Measurements from ENCODE around the gene SUGCT.

GRCh38 chr7:40475681-40475982 lies 340.8 kb downstream of the SUGCT start:
- no peak for TF ChIP-seq CTCF (IDR thresholded peaks at IDR 0.05; ENCODE audit: insufficient read depth, low read length)
- TF ChIP-seq POLR2AphosphoS5 (IDR thresholded peaks at IDR 0.05; ENCODE audit: low read depth) = no peak
- TF ChIP-seq, protein P1, sequence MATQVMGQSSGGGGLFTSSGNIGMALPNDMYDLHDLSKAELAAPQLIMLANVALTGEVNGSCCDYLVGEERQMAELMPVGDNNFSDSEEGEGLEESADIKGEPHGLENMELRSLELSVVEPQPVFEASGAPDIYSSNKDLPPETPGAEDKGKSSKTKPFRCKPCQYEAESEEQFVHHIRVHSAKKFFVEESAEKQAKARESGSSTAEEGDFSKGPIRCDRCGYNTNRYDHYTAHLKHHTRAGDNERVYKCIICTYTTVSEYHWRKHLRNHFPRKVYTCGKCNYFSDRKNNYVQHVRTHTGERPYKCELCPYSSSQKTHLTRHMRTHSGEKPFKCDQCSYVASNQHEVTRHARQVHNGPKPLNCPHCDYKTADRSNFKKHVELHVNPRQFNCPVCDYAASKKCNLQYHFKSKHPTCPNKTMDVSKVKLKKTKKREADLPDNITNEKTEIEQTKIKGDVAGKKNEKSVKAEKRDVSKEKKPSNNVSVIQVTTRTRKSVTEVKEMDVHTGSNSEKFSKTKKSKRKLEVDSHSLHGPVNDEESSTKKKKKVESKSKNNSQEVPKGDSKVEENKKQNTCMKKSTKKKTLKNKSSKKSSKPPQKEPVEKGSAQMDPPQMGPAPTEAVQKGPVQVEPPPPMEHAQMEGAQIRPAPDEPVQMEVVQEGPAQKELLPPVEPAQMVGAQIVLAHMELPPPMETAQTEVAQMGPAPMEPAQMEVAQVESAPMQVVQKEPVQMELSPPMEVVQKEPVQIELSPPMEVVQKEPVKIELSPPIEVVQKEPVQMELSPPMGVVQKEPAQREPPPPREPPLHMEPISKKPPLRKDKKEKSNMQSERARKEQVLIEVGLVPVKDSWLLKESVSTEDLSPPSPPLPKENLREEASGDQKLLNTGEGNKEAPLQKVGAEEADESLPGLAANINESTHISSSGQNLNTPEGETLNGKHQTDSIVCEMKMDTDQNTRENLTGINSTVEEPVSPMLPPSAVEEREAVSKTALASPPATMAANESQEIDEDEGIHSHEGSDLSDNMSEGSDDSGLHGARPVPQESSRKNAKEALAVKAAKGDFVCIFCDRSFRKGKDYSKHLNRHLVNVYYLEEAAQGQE (IDR thresholded peaks at IDR 0.05; ENCODE audit: insufficient replicate concordance, low read depth) = no peak
- TF ChIP-seq GABPA (IDR thresholded peaks at IDR 0.05; ENCODE audit: low read depth) = no peak
